ENCODE measurements around the gene RNASEH2C. TPM values are rescaled to one million over a fixed set of nuclear protein-coding genes. Genes with fewer than 3 reads are reported as not detected.

The RNASEH2C gene
- total and polyA plus RNA-seq, 10 of the 15 experiments (the other 5 are each of a cell fraction or from before 2014, with no cell fraction given), result 5.0 to 160 (median 47.1) TPM

DNA sequence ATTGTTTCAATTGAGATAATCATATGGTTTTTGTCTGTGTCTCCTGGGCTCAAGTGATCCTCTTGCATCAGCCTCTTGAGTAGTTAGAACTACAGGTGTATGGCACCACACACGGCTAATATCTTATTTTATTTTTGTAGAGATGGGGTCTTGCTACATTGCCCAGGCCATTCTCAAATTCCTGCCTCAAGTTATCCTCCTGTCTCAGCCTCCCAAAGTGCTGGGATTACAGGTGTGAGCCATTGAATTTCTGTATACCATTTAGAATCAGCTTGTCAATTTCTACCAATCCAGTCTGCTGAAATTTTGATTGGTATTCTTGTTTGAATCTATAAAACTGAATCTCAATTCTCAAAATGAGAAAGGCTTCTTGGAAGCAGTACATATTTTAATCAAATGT lies 18.9 kb downstream of the RNASEH2C start:
- TF ChIP-seq DPF2 (IDR thresholded peaks at IDR 0.05) (no peak), CBX3 (IDR thresholded peaks at IDR 0.05; ENCODE audit: borderline replicate concordance, low read depth) (no peak), NFYA (IDR thresholded peaks at IDR 0.05; ENCODE audit: borderline replicate concordance, low read depth, low read length) (no peak), MXI1 (IDR thresholded peaks at IDR 0.05; ENCODE audit: low read depth, low read length) (no peak), RFX5 (IDR thresholded peaks at IDR 0.05; ENCODE audit: low read depth, low read length) (no peak), CBFB (IDR thresholded peaks at IDR 0.05; ENCODE audit: low read depth) (no peak)
- in situ Hi-C loops (cut with MboI) (no loop called here), intact Hi-C loops (cut with micrococcal nuclease; ENCODE audit: unreplicated experiment) (no loop called here)
- H3K27ac ChIP-seq (ENCODE audit: control insufficient read depth, insufficient read depth), result no peak overlapping the region
- FAIRE-seq (no peak), DNase-seq (ENCODE audit: low read depth, low spot score) (no peak), ATAC-seq (no peak)
- no TSS peak for BruUV-seq (replicated peaks)
- 30% methylated on average over 1 of the region's 1 CpG for WGBS (ENCODE audit: insufficient coverage, insufficient replicate concordance, low lambda C conversion rate, missing lambda C conversion rate)
- ChIA-PET POLR2A (interaction anchor here (1.0 kb wide), 1 partner anchor 11 kb away, joined by 3 read pairs; the partner anchor contains the start of gene KAT5), RAD21 (ENCODE audit: unreplicated experiment) (no interaction called here), SMC1A (ENCODE audit: uncharacterized antibody, unreplicated experiment) (interaction anchor here (0.9 kb wide), 1 partner anchor 19 kb away, joined by 3 read pairs; the partner anchor contains the start of gene RNASEH2C), CTCF (interaction anchor here (0.6 kb wide), 1 partner anchor 101 kb away, joined by 5 read pairs; no protein-coding TSS in a partner anchor)
- H3K4me3 ChIP-seq, result no peak overlapping the region
- no peaks in the 10 kb centered on the region for H4K20me1 ChIP-seq (ENCODE audit: control insufficient read depth, insufficient read depth)
- H3K4me2 ChIP-seq (ENCODE audit: control insufficient read depth, insufficient read depth), result no peak overlapping the region
- H2AFZ ChIP-seq (ENCODE audit: control insufficient read depth, low read depth, low read length), result no peak overlapping the region
- H3K9me3 ChIP-seq (replicated peaks; ENCODE audit: control insufficient read depth, insufficient read depth, low read length), result no peaks in the 10 kb centered on the region
- no peaks in the 10 kb centered on the region for H3K79me2 ChIP-seq (ENCODE audit: control insufficient read depth, insufficient read depth, low read length)
- no peaks in the 10 kb centered on the region for H3K27me3 ChIP-seq (replicated peaks in 1 of 2; ENCODE audit: control insufficient read depth in 2 of 2, insufficient read depth in 2 of 2, low read length in 1 of 2)
- H3K4me1 ChIP-seq (ENCODE audit: control insufficient read depth, insufficient read depth, low read length), result peaks cover 4% of the 10 kb centered on the region; the same call in 1 of the 2 replicates
- H3K9ac ChIP-seq (ENCODE audit: control insufficient read depth, insufficient read depth, low read length), result no peak overlapping the region
- no peaks in the 10 kb centered on the region for H3K36me3 ChIP-seq (ENCODE audit: control insufficient read depth in 2 of 2, insufficient read depth in 2 of 2, low read length in 1 of 2)

DNA sequence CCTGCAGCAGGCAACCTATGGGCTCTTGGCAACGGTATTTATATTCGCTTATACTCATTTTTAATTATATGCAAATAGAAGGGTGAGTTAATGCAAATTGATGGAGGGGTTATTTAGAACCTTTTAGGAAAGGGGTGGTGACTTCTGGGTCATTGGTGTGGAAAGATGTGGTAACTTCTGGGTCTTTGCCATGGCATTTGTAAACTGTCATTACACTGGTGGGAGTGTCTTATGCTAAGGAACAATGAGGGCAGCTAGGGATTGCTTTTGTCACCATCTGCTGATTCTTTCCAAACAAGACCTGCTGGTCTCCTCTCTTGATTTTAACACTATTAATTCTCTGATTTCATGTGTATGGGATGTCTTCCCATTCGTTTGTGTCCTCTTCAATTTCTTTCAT lies 20.2 kb downstream of the RNASEH2C start:
- peak; percentile 7 for FAIRE-seq
- peak; percentile 89 for ATAC-seq

More for the DNA sequence above, 20.2 kb downstream of the RNASEH2C start:
- ChIA-PET SMC1A (ENCODE audit: uncharacterized antibody, unreplicated experiment) (interaction anchor here (0.6 kb wide), 1 partner anchor 1317 kb away, joined by 3 read pairs; no protein-coding TSS in a partner anchor), RAD21 (ENCODE audit: unreplicated experiment) (interaction anchor here (0.7 to 1.2 kb wide), 2 partner anchors 74 to 200 kb away, joined by 4 read pairs; no protein-coding TSS in a partner anchor), CTCF (interaction anchor here (0.7 to 0.8 kb wide), 3 partner anchors 53 to 90 kb away, joined by 3 to 5 read pairs (median 4); no protein-coding TSS in a partner anchor), POLR2A (interaction anchor here (0.5 kb wide), 1 partner anchor 183 kb away, joined by 3 read pairs; no protein-coding TSS in a partner anchor)
- H3K36me3 ChIP-seq (ENCODE audit: control insufficient read depth in 2 of 2, insufficient read depth in 2 of 2, low read length in 1 of 2), result no peaks in the 10 kb centered on the region
- intact Hi-C loops (cut with micrococcal nuclease; ENCODE audit: unreplicated experiment) (no loop called here), in situ Hi-C loops (cut with MboI) (no loop called here)
- H3K4me3 ChIP-seq, result no peak overlapping the region
- H3K79me2 ChIP-seq (ENCODE audit: control insufficient read depth, insufficient read depth, low read length), result no peaks in the 10 kb centered on the region
- BruUV-seq (replicated peaks), result no TSS peak
- H3K4me2 ChIP-seq (ENCODE audit: control insufficient read depth, insufficient read depth), result no peak overlapping the region
- H3K27ac ChIP-seq (ENCODE audit: control insufficient read depth, insufficient read depth), result no peak overlapping the region
- no peaks in the 10 kb centered on the region for H3K27me3 ChIP-seq (replicated peaks in 1 of 2; ENCODE audit: control insufficient read depth in 2 of 2, insufficient read depth in 2 of 2, low read length in 1 of 2)
- WGBS (ENCODE audit: insufficient coverage, insufficient replicate concordance, low lambda C conversion rate, missing lambda C conversion rate), result 0% methylated on average over 3 of the region's 3 CpGs
- H3K4me1 ChIP-seq (ENCODE audit: control insufficient read depth, insufficient read depth, low read length), result no peaks in the 10 kb centered on the region
- DNase-seq (ENCODE audit: low read depth, low spot score), result no peak
- no peak overlapping the region for H2AFZ ChIP-seq (ENCODE audit: control insufficient read depth, low read depth, low read length)
- peak; percentile 30; the same call in 1 of the 2 replicates for TF ChIP-seq PKNOX1 (IDR thresholded peaks at IDR 0.05)
- TF ChIP-seq ASH2L (IDR thresholded peaks at IDR 0.05; ENCODE audit: borderline replicate concordance, low read depth), result no peak
- H4K20me1 ChIP-seq (ENCODE audit: control insufficient read depth, insufficient read depth), result no peaks in the 10 kb centered on the region
- H3K9me3 ChIP-seq (replicated peaks; ENCODE audit: control insufficient read depth, insufficient read depth, low read length), result no peaks in the 10 kb centered on the region
- no peak overlapping the region for H3K9ac ChIP-seq (ENCODE audit: control insufficient read depth, insufficient read depth, low read length)

Measured in GM12878 (cell line).